Endometrium (tissue), 2 donors: ENCODE results near the gene IFNA14.
"Not testable (repeated sequence)": the region's sequence is repeated elsewhere in the genome, so short reads cannot be mapped to it uniquely, and the experiment has no call there.

Experiments used
- FAIRE-seq: peaks from 2 replicates; lab custom pipeline; 2012; peaks lifted over from hg19 to GRCh38; lab: Jason Lieb, UNC
- donor health status: control.
- donor health status: control.

Gene IFNA14

DNA sequence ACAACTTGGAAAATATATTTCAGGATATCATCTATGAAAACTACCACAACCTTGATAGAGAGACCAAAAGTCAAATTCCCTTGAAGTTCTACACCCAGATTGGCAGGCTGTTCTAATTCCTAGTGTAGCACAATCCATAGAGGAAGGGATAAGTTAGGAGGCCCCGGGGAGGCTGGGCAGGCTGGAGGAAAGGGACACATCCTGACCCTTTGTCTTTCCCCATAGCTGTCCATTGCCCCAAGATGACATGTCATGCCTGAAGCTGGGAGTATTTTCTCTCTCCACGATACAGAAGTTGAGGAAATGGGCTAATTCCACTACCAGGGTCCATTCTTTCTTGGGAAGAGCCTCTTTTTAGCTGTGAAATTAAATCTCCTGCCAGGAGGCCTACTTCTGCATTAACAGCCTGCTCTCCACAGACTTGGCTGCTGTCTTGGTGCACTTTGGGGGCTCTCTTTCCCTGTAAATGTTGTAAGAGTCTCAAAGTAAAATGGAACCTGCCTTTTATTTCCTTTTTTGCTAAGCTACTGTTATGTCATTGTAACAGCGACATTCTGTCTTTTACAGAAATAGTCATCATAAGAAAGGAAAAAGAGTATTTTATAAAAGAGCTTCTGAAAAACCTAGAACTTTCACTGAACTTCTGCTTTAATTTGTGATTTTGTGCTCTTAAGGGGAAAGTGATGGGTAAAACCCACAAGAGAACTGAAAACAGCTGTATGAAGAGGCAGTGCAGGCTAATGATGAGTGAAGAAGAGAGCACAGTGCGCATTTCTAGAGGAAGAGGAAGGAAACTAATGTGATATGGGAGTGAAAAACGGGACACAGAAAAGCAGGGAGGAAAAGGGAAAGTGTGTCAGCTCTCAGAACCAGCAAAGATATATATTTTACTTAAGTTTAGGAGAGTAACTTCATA lies 26.1 kb downstream of the IFNA14 start:
- FAIRE-seq, result not testable (repeated sequence)

DNA sequence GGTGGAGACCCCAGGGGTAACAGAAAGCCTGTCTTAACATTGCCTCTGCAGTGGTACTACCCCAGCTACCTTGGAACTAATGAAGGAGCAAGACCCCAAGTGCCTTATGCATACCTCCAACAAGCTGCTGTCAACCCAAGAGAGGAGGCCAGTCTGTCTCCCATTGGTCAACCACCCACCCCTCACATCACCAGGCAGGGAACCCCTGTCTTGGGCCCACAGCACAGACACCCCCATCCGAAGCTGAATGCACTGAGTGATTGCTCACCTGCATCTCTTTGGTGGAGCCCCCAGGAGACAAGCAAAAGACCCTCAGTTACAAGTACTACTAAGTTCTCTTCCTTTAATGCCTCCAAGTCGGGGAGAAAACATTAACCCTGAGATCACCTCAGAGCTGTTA lies 27.6 kb downstream of the IFNA14 start:
- FAIRE-seq, result not testable (repeated sequence)

DNA sequence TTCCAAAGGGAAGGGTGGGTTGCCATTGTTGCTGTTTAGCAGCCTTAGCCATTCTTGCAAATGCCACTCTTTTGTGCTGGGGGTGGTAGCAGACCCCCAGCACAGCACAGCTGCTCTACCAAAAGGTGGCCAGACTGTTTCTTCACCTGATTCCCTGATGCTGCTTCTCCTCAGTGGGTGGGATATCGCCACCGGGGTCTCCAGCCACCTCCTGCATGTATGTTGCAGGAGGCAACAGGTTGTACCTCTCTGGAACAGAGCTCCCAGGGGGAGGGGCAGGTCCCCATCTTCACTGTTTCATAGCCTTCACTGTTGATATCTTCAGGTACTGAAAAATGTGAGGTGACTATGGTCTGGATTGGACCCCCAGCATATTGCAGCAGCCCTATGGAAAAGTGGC lies 29.0 kb downstream of the IFNA14 start:
- FAIRE-seq, result not testable (repeated sequence)

DNA sequence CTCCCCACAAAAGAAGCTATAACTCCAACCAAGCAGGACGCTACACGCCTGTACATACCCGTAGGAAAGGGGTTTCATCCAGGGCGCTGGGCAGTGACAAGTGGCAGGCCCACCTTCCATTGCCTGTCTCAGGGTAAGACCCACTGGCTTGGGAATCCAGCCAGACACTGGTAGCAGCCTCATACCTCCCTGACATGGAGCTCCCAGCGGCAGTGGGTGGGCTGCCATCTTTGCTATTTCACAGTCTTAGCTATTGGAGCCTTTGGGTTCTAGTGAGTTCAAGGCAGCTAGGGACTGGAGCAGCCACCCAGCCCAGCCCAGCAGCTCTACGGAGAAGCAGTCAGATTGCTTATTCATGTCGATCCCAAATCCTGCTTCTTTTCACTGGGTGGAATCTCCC lies 29.5 kb downstream of the IFNA14 start:
- no peak for FAIRE-seq

DNA sequence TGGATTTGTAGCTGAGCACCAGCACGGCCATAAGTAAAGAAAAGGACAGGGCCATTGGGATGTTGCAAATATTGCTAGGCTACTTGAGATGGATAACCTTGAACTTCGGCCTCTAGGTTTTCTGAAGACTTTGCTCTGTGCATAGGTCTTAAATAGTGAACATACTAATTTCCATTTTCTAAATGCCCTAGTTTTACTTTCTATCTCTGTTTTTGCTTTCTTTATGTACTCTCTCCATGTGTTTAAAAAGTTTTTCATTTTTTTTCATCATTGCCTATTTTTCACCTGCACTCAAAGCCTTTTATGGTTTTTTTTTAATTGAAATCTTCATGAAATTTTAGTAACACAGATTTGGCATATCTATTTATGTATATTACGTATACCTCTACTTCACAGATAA lies 32.8 kb downstream of the IFNA14 start, which contains the start of gene IFNA10:
Gene IFNA10 (minus strand): TSS at position 101 of the 400 bp plus-strand sequence. CDS start 46 bp downstream, at position 55.
- not testable (repeated sequence) for FAIRE-seq

DNA sequence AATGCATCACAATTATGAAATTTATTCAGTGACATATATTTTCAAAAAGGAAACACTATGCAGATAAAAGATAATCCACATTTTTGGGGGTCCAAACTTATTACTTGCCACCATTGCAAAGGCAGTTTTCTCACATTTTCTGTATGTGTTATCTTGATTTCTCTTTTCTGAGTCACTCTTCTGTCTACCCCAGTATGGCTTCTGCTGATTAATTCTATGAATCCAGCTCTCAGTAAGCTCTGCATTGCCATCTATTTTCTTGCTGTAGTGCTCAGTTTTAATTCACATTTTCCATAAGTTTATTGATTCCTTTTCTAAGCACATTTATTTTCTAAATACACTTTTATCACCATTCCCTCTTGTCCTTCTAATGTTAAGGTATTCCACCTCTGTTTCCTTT lies 34.6 kb downstream of the IFNA14 start:
- no peak for FAIRE-seq

DNA sequence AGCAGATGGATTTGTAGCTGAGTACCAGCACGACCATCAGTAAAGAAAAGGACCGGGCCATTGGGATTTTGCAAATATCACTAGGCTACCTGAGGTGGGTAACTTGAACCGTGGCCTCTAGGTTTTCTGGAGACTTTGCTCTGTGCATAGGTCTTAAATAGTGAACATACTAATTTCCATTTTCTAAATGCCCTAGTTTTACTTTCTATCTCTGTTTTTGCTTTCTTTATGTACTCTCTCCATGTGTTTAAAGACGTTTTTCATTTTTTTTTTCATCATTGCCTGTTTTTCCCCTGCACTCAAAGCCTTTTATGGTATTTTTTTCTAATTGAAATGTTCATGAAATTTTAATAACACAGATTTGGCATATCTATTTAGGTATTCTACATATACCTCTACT lies 37.7 kb downstream of the IFNA14 start, which contains the start of gene IFNA7:
Gene IFNA7 (minus strand): TSS at position 101 of the 400 bp plus-strand sequence. CDS start 40 bp downstream, at position 61.
- not testable (repeated sequence) for FAIRE-seq

DNA sequence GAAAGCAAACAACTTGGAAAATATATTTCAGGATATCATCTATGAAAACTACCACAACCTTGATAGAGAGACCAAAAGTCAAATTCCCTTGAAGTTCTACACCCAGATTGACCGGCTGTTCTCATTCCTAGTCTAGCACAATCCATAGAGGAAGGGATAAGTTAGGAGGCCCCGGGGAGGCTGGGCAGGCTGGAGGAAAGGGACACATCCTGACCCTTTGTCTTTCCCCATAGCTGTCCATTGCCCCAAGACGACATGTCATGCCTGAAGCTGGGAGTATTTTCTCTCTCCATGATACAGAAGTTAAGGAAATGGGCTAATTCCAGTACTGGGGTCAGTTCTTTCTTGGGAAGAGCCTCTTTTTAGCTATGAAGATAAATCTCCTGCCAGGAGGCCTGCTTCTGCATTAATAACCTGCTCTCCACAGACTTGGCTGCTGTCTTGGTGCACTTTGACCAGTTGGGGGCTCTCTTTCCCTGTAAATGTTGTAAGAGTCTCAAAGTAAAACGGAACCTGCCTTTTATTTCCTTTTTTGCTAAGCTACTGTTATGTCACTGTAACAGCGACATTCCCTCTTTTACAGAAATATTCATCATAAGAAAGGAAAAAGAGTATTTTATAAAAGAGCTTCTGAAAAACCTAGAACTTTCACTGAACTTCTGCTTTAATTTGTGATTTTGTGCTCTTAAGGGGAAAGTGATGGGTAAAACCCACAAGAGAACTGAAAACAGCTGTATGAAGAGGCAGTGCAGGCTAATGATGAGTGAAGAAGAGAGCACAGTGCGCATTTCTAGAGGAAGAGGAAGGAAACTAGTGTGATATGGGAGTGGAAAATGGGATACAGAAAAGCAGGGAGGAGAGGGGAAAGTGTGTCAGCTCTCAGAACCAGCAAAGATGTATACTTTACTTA lies 44.7 kb downstream of the IFNA14 start:
- FAIRE-seq, result peak; percentile 23
